Activated naive CD4-positive, alpha-beta T cell treated with anti-CD3 and anti-CD28 coated beads, Interleukin-2, amount 10 ng/mL, durations not matched to agents 7 days and 5 days (primary cell): ENCODE results near the gene LIMCH1.
"Not testable (repeated sequence)": the region's sequence is repeated elsewhere in the genome, so short reads cannot be mapped to it uniquely, and the experiment has no call there.

Experiments used
- CTCF ChIA-PET: fragments of 350-600 bp; sonication (Branson Sonifier 250); formaldehyde crosslinking; loops from one replicate; lab custom pipeline; 2021; ENCODE audit warnings: antibody characterized with exemption; lab: Charles Lee
- DNase-seq: peaks from one replicate; pipeline ENCODE4 v3.0.0-alpha.2; 2020
- H3K27ac Mint-ChIP-seq: one replicate; pipeline ENCODE4 v1.8.0; 2021; ENCODE audit warnings: mild to moderate bottlenecking, moderate library complexity, mixed read lengths
- H3K27me3 Mint-ChIP-seq: one replicate; pipeline ENCODE4 v1.8.0; 2021; ENCODE audit warnings: mild to moderate bottlenecking, mixed read lengths
- H3K36me3 Mint-ChIP-seq: one replicate; pipeline ENCODE4 v1.8.0; 2021; ENCODE audit warnings: mixed read lengths
- H3K4me1 Mint-ChIP-seq: one replicate; pipeline ENCODE4 v1.8.0; 2021; ENCODE audit warnings: mixed read lengths
- H3K4me3 Mint-ChIP-seq: one replicate; pipeline ENCODE4 v1.8.0; 2021; ENCODE audit warnings: mild to moderate bottlenecking, moderate library complexity, mixed read lengths
- H3K9me3 Mint-ChIP-seq: one replicate; pipeline ENCODE4 v1.8.0; 2021; ENCODE audit warnings: mixed read lengths

The LIMCH1 gene

GRCh38 chr4:41642746-41643145 is 104.8 kb downstream of the LIMCH1 start:
- peaks cover 16% of the 10 kb centered on the region for H3K27me3 Mint-ChIP-seq
- H3K9me3 Mint-ChIP-seq, H3K36me3 Mint-ChIP-seq, DNase-seq, CTCF ChIA-PET, H3K4me1 Mint-ChIP-seq, H3K27ac Mint-ChIP-seq, H3K4me3 Mint-ChIP-seq: not testable (repeated sequence)

- no peak for DNase-seq
- no peak overlapping the region for H3K27ac Mint-ChIP-seq
- no peak overlapping the region for H3K4me3 Mint-ChIP-seq
- H3K9me3 Mint-ChIP-seq, result no peaks in the 10 kb centered on the region
- H3K4me1 Mint-ChIP-seq, result no peaks in the 10 kb centered on the region
- CTCF ChIA-PET, result interaction anchor here (1.9 kb wide), 1 partner anchor 363 kb away, joined by 6 read pairs; no protein-coding TSS in a partner anchor
- H3K27me3 Mint-ChIP-seq, result peaks cover 16% of the 10 kb centered on the region
- no peaks in the 10 kb centered on the region for H3K36me3 Mint-ChIP-seq
Observed at GRCh38 chr4:41643331-41643730, 105.4 kb downstream of the LIMCH1 start.

GRCh38 chr4:41644288-41644914 is 106.4 kb downstream of the LIMCH1 start:
- no peak overlapping the region for H3K4me3 Mint-ChIP-seq
- no peaks in the 10 kb centered on the region for H3K9me3 Mint-ChIP-seq
- H3K36me3 Mint-ChIP-seq, result no peaks in the 10 kb centered on the region
- peaks cover 16% of the 10 kb centered on the region for H3K27me3 Mint-ChIP-seq
- CTCF ChIA-PET, result interaction anchor here (1.3 to 1.9 kb wide), 2 partner anchors 10 to 364 kb away, joined by 4 to 6 read pairs; no protein-coding TSS in a partner anchor
- peak; percentile 26 for DNase-seq
- no peak overlapping the region for H3K27ac Mint-ChIP-seq
- H3K4me1 Mint-ChIP-seq, result no peaks in the 10 kb centered on the region

- CTCF ChIA-PET, result interaction anchor here (1.3 to 1.9 kb wide), 2 partner anchors 11 to 364 kb away, joined by 4 to 6 read pairs; no protein-coding TSS in a partner anchor
Observed at GRCh38 chr4:41644915-41645295, 106.9 kb downstream of the LIMCH1 start.

GRCh38 chr4:41645728-41646390 is 107.9 kb downstream of the LIMCH1 start:
- Mint-ChIP-seq H3K36me3 (no peaks in the 10 kb centered on the region), H3K27me3 (peaks cover 16% of the 10 kb centered on the region), H3K4me3 (no peak overlapping the region), H3K4me1 (no peaks in the 10 kb centered on the region), H3K27ac (no peak overlapping the region), H3K9me3 (no peaks in the 10 kb centered on the region)
- no peak for DNase-seq
- CTCF ChIA-PET, result no interaction called here

More at GRCh38 chr4:41644915-41645295, 106.9 kb downstream of the LIMCH1 start:
- Mint-ChIP-seq H3K9me3 (no peaks in the 10 kb centered on the region), H3K4me3 (no peak overlapping the region), H3K27ac (no peak overlapping the region), H3K27me3 (peaks cover 16% of the 10 kb centered on the region), H3K36me3 (no peaks in the 10 kb centered on the region), H3K4me1 (no peaks in the 10 kb centered on the region)
- DNase-seq, result no peak

GRCh38 chr4:41646862-41647261 is 108.9 kb downstream of the LIMCH1 start:
- Mint-ChIP-seq H3K27me3 (peaks cover 16% of the 10 kb centered on the region), H3K9me3 (no peaks in the 10 kb centered on the region), H3K27ac (no peak overlapping the region), H3K4me1 (no peaks in the 10 kb centered on the region), H3K36me3 (no peaks in the 10 kb centered on the region), H3K4me3 (no peak overlapping the region)
- CTCF ChIA-PET, result interaction anchor here (0.9 to 1.1 kb wide), 2 partner anchors 14 to 367 kb away, joined by 3 to 4 read pairs; no protein-coding TSS in a partner anchor
- no peak for DNase-seq

- peaks cover 16% of the 10 kb centered on the region for H3K27me3 Mint-ChIP-seq
- no peaks in the 10 kb centered on the region for H3K36me3 Mint-ChIP-seq
- no peaks in the 10 kb centered on the region for H3K4me1 Mint-ChIP-seq
- DNase-seq, result no peak
- no peak overlapping the region for H3K27ac Mint-ChIP-seq
- CTCF ChIA-PET, result interaction anchor here (0.9 to 1.1 kb wide), 2 partner anchors 14 to 368 kb away, joined by 3 to 4 read pairs; no protein-coding TSS in a partner anchor
- no peak overlapping the region for H3K4me3 Mint-ChIP-seq
- no peaks in the 10 kb centered on the region for H3K9me3 Mint-ChIP-seq
Observed at GRCh38 chr4:41647383-41647782, 109.4 kb downstream of the LIMCH1 start.

- not testable (repeated sequence) for H3K4me3 Mint-ChIP-seq, H3K27ac Mint-ChIP-seq, DNase-seq, H3K27me3 Mint-ChIP-seq, H3K9me3 Mint-ChIP-seq, H3K36me3 Mint-ChIP-seq, H3K4me1 Mint-ChIP-seq
- CTCF ChIA-PET, result interaction anchor here (1.3 kb wide), 1 partner anchor 11 kb away, joined by 3 read pairs; no protein-coding TSS in a partner anchor
Observed at GRCh38 chr4:41651150-41651549, 113.2 kb downstream of the LIMCH1 start.

GRCh38 chr4:41652971-41653370 is 115.0 kb downstream of the LIMCH1 start:
- Mint-ChIP-seq H3K27me3 (peaks cover 8% of the 10 kb centered on the region), H3K36me3 (no peaks in the 10 kb centered on the region), H3K9me3 (no peaks in the 10 kb centered on the region), H3K4me1 (no peaks in the 10 kb centered on the region), H3K4me3 (no peak overlapping the region), H3K27ac (no peak overlapping the region)
- no peak for DNase-seq
- CTCF ChIA-PET, result no interaction called here

GRCh38 chr4:41653523-41653922 is 115.6 kb downstream of the LIMCH1 start:
- Mint-ChIP-seq H3K27ac (no peak overlapping the region), H3K4me1 (no peaks in the 10 kb centered on the region), H3K4me3 (no peak overlapping the region), H3K36me3 (no peaks in the 10 kb centered on the region), H3K9me3 (no peaks in the 10 kb centered on the region), H3K27me3 (peaks cover 8% of the 10 kb centered on the region)
- no peak for DNase-seq
- CTCF ChIA-PET, result no interaction called here

GRCh38 chr4:41655177-41655576 is 117.2 kb downstream of the LIMCH1 start:
- Mint-ChIP-seq H3K4me3 (no peak overlapping the region), H3K27ac (no peak overlapping the region), H3K27me3 (peaks cover 8% of the 10 kb centered on the region), H3K9me3 (no peaks in the 10 kb centered on the region), H3K4me1 (no peaks in the 10 kb centered on the region), H3K36me3 (no peaks in the 10 kb centered on the region)
- CTCF ChIA-PET, result no interaction called here
- DNase-seq, result no peak

GRCh38 chr4:41656106-41656505 is 118.1 kb downstream of the LIMCH1 start:
- peaks cover 8% of the 10 kb centered on the region for H3K27me3 Mint-ChIP-seq
- no peaks in the 10 kb centered on the region for H3K9me3 Mint-ChIP-seq
- CTCF ChIA-PET, result no interaction called here
- H3K4me3 Mint-ChIP-seq, result no peak overlapping the region
- no peak for DNase-seq
- H3K4me1 Mint-ChIP-seq, result no peaks in the 10 kb centered on the region
- H3K27ac Mint-ChIP-seq, result no peak overlapping the region
- no peaks in the 10 kb centered on the region for H3K36me3 Mint-ChIP-seq

- Mint-ChIP-seq H3K36me3 (no peaks in the 10 kb centered on the region), H3K4me1 (no peaks in the 10 kb centered on the region), H3K4me3 (no peak overlapping the region), H3K9me3 (no peaks in the 10 kb centered on the region), H3K27ac (no peak overlapping the region), H3K27me3 (peaks cover 8% of the 10 kb centered on the region)
- DNase-seq, result no peak
- CTCF ChIA-PET, result no interaction called here
Observed at GRCh38 chr4:41656572-41657520, 118.9 kb downstream of the LIMCH1 start.

- Mint-ChIP-seq H3K9me3 (no peaks in the 10 kb centered on the region), H3K4me1 (no peaks in the 10 kb centered on the region), H3K4me3 (no peak overlapping the region), H3K36me3 (no peaks in the 10 kb centered on the region), H3K27ac (no peak overlapping the region), H3K27me3 (peaks cover 8% of the 10 kb centered on the region)
- CTCF ChIA-PET, result no interaction called here
- no peak for DNase-seq
Observed at GRCh38 chr4:41657561-41657960, 119.6 kb downstream of the LIMCH1 start.
